Thoracic aorta (tissue), 2 donors: ENCODE results near the gene ARAP2. TPM values are rescaled to one million over a fixed set of nuclear protein-coding genes. Genes with fewer than 3 reads are reported as not detected.

Experiments
- ATAC-seq: fragments of 150-250 bp; one replicate; pipeline ENCODE4 v1.8.0; 2017; ENCODE audit warnings: low read depth; ENCODE audit not compliant: insufficient number of reproducible peaks, low FRiP score
- DNase-seq: peaks from one replicate; pipeline ENCODE4 v3.0.0-alpha.2; 2020; ENCODE audit warnings: low spot score
- H3K27ac ChIP-seq, 2 donors: fragments of 200-600 bp; sonication (generic); 1 replicate in 1 of 2; 2 replicates in 1 of 2; pipeline ENCODE4 v1.5.1; 2016; ENCODE audit warnings: mild to moderate bottlenecking in 2 of 2, moderate library complexity in 2 of 2
- H3K27me3 ChIP-seq: fragments of 200-600 bp; sonication (generic); replicated peaks from 2 replicates; pipeline ENCODE4 v1.6.0; 2016; ENCODE audit warnings: mild to moderate bottlenecking; ENCODE audit not compliant: insufficient read depth
- H3K36me3 ChIP-seq: fragments of 200-600 bp; sonication (generic); one replicate; pipeline ENCODE4 v1.5.1; 2016
- H3K4me1 ChIP-seq, 2 donors: fragments of 200-600 bp; sonication (generic); 1 replicate in 1 of 2; 2 replicates in 1 of 2; pipeline versions ENCODE4 v1.5.1 to v1.6.0; 2016; ENCODE audit warnings: low read depth in 2 of 2, mild to moderate bottlenecking in 1 of 2; ENCODE audit not compliant: control insufficient read depth in 1 of 2
- H3K4me3 ChIP-seq: fragments of 200-600 bp; sonication (generic); 2 replicates; pipeline ENCODE4 v1.5.1; 2016; ENCODE audit warnings: mild to moderate bottlenecking
- H3K9me3 ChIP-seq: fragments of 200-600 bp; sonication (generic); 2 replicates; pipeline ENCODE4 v1.5.1; 2016
- total RNA-seq, 2 donors: library from RNA; depleted of rRNA; stranded (reverse); fragments of >200 nt; gene quantifications; one replicate each; pipeline versions ENCODE4 v1.1.0 to v1.2.3, GENCODE V29; 2016
- TF ChIP-seq, protein P1 (sequence below): fragments of 200-600 bp; sonication (generic); IDR thresholded peaks from one replicate; pipeline ENCODE4 v1.5.1; 2019; ENCODE audit warnings: antibody characterized with exemption

The ARAP2 gene
- total RNA-seq, 2 donors from 2014 or later: 8.3 to 25.3 TPM

GRCh38 chr4:36269101-36269500 lies 24.8 kb upstream of the ARAP2 start:
- Histone ChIP-seq H3K27ac (no peak overlapping the region), H3K27me3 (no peaks in the 10 kb centered on the region), H3K9me3 (no peaks in the 10 kb centered on the region), H3K36me3 (no peaks in the 10 kb centered on the region), H3K4me3 (no peak overlapping the region), H3K4me1 (no peaks in the 10 kb centered on the region)
- ATAC-seq (no peak), DNase-seq (no peak)
- TF ChIP-seq, protein P1, sequence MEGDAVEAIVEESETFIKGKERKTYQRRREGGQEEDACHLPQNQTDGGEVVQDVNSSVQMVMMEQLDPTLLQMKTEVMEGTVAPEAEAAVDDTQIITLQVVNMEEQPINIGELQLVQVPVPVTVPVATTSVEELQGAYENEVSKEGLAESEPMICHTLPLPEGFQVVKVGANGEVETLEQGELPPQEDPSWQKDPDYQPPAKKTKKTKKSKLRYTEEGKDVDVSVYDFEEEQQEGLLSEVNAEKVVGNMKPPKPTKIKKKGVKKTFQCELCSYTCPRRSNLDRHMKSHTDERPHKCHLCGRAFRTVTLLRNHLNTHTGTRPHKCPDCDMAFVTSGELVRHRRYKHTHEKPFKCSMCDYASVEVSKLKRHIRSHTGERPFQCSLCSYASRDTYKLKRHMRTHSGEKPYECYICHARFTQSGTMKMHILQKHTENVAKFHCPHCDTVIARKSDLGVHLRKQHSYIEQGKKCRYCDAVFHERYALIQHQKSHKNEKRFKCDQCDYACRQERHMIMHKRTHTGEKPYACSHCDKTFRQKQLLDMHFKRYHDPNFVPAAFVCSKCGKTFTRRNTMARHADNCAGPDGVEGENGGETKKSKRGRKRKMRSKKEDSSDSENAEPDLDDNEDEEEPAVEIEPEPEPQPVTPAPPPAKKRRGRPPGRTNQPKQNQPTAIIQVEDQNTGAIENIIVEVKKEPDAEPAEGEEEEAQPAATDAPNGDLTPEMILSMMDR: no peak

DNA sequence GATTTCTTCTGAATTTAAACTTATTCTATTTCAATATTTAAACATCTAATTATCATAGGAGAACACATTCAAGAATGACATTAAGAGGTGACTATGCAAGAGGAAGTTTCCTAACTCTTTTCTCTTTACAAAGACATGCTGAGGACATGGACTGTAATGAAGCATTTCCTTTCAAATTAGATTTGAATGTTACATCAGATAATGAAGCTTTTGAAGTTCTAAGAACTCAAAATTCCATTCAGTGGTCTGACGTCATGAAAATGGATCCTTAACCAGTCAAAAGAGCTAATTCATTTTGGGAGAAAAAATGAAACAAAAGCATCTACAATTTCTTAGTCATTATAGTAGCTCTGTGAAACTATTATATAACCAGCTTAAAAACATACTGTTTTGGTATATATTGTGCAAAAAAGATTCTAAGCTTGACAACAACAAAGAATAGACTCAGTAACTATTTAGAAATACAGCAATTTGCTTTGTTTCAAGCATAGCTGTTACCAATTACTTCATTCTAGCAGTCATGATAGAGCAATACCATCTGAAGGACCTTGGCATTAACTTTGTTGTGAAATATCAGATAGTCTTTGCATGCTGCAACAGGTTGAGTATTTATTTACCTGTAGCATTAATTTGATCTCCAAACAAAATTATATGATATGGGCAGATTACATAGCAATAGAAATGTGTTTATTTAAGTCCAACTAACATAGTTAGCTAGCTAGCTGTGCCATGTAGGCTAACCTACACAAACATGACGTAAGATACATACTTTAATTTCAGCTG lies 23.4 kb upstream of the ARAP2 start:
- Histone ChIP-seq H3K4me3 (no peak overlapping the region), H3K36me3 (no peaks in the 10 kb centered on the region), H3K9me3 (no peaks in the 10 kb centered on the region), H3K4me1 (no peaks in the 10 kb centered on the region), H3K27ac (no peak overlapping the region), H3K27me3 (no peaks in the 10 kb centered on the region)
- ATAC-seq: no peak
- TF ChIP-seq, protein P1: no peak
- no peak for DNase-seq

- TF ChIP-seq, protein P1: no peak
- H3K36me3 ChIP-seq: no peaks in the 10 kb centered on the region
- no peak overlapping the region for H3K27ac ChIP-seq
- H3K4me1 ChIP-seq: no peaks in the 10 kb centered on the region
- ATAC-seq (no peak), DNase-seq (no peak)
- H3K9me3 ChIP-seq: no peaks in the 10 kb centered on the region
- no peak overlapping the region for H3K4me3 ChIP-seq
- H3K27me3 ChIP-seq: no peaks in the 10 kb centered on the region
Observed at GRCh38 chr4:36264207-36264826, 20.0 kb upstream of the ARAP2 start.

- H3K27me3 ChIP-seq: no peaks in the 10 kb centered on the region
- H3K4me3 ChIP-seq: no peak overlapping the region
- ATAC-seq (no peak), DNase-seq (no peak)
- no peaks in the 10 kb centered on the region for H3K4me1 ChIP-seq
- H3K36me3 ChIP-seq: no peaks in the 10 kb centered on the region
- TF ChIP-seq, protein P1: no peak
- H3K9me3 ChIP-seq: no peaks in the 10 kb centered on the region
- H3K27ac ChIP-seq: no peak overlapping the region
Observed at GRCh38 chr4:36260731-36261130, 16.4 kb upstream of the ARAP2 start.

DNA sequence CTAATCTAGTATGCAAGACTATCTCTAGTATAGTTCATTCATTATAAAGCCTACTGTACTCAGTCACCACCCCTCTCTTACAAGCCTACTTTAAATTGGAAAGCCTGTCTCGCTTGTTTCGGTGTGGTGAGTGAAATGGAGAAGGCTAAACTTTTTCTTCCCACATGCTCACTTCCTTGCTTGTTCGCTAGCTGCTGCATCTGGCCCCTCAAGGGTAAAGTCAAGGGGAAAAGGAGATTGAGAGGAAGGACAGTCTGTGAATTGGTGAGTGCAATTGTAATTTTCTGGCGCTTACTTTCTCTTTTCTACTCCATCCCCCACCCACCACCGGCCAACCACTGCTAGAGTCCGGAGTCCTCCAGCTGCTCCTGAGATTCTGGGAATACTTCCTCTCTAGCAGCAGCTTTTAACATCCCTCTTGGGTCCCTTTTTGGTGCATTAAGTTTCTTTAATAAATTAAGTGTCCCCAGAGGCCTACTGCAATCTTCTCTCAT lies 12.1 kb upstream of the ARAP2 start:
- no peaks in the 10 kb centered on the region for H3K9me3 ChIP-seq
- no peak for ATAC-seq
- no peaks in the 10 kb centered on the region for H3K4me1 ChIP-seq
- H3K27ac ChIP-seq: no peak overlapping the region
- peak overlapping the region; percentile 10 for H3K4me3 ChIP-seq
- TF ChIP-seq, protein P1: no peak
- DNase-seq: no peak
- H3K27me3 ChIP-seq: no peaks in the 10 kb centered on the region
- H3K36me3 ChIP-seq: no peaks in the 10 kb centered on the region
